Spleen (tissue), 11 donors: ENCODE results near the gene ANKZF1. TPM values are rescaled to one million over a fixed set of nuclear protein-coding genes. Genes with fewer than 3 reads are reported as not detected.

Experiments used
- DNase-seq: peaks from one replicate; pipeline ENCODE4 v3.0.0-alpha.2; 2020
- H3K27ac ChIP-seq, 8 donors: fragments of 200-600 bp; sonication (generic) in 7 of 8; 1 replicate in 4 of 8; 2 replicates in 4 of 8; pipeline versions ENCODE4 v1.5.0 to v1.8.0; 2016 to 2021; ENCODE audit warnings: inconsistent platforms in 4 of 8, mild to moderate bottlenecking in 4 of 8, moderate library complexity in 1 of 8
- H3K27me3 ChIP-seq, 7 donors: fragments of 200-600 bp; sonication (generic) in 6 of 7; replicated peaks in 1 of 7; 1 replicate in 4 of 7; 2 replicates in 3 of 7; pipeline versions ENCODE4 v1.5.0 to v1.8.0; 2016 to 2021; ENCODE audit warnings: inconsistent platforms in 3 of 7, mild to moderate bottlenecking in 1 of 7
- H3K36me3 ChIP-seq, 6 donors: fragments of 200-600 bp; sonication (generic) in 5 of 6; 1 replicate in 4 of 6; 2 replicates in 2 of 6; pipeline versions ENCODE4 v1.5.0 to v1.8.0; 2016 to 2021; ENCODE audit warnings: inconsistent platforms in 2 of 6
- H3K4me1 ChIP-seq, 6 donors: fragments of 200-600 bp; sonication (generic) in 5 of 6; 1 replicate in 3 of 6; 2 replicates in 3 of 6; pipeline versions ENCODE4 v1.5.0 to v1.8.0; 2016 to 2021; ENCODE audit warnings: inconsistent platforms in 3 of 6
- H3K4me3 ChIP-seq, 8 donors: fragments of 200-600 bp; sonication (generic) in 7 of 8; 1 replicate in 4 of 8; 2 replicates in 4 of 8; pipeline versions ENCODE4 v1.5.0 to v1.8.0; 2016 to 2021; ENCODE audit warnings: inconsistent platforms in 4 of 8, mild to moderate bottlenecking in 4 of 8, moderate library complexity in 2 of 8
- H3K9me3 ChIP-seq, 8 donors: fragments of 200-600 bp; sonication (generic) in 7 of 8; 1 replicate in 4 of 8; 2 replicates in 4 of 8; pipeline versions ENCODE4 v1.5.0 to v1.8.0; 2016 to 2021; ENCODE audit warnings: inconsistent platforms in 4 of 8
- POLR2A ChIP-seq, 3 donors: fragments of 450-650 bp; IDR thresholded peaks; one replicate each; pipeline ENCODE4 v1.5.1; 2017; ENCODE audit warnings: antibody characterized with exemption in 3 of 3, mild to moderate bottlenecking in 1 of 3
- POLR2AphosphoS5 ChIP-seq, 3 donors: sonication (generic); formaldehyde crosslinking; IDR thresholded peaks; one replicate each; pipeline ENCODE4 v1.5.1; 2017; ENCODE audit warnings: antibody characterized with exemption in 3 of 3
- WGBS, 5 donors: extraction: QIAGEN DNeasy Blood & Tissue Kit in 3 of 5; methylation state at CpG; one replicate each; pipeline versions ENCODE4 v1.1.5 to v1.1.7; 2013 to 2018; 5-methylcytosine and 5-hydroxymethylcytosine counted together
- intact Hi-C: fragments of 100-400 bp; cut with DNase I; formaldehyde crosslinking; loops from one replicate; pipeline ENCODE4 v1.15.0; 2023; ENCODE audit warnings: low total_unique reads
- polyA plus RNA-seq, 3 donors: library from polyadenylated mRNA; stranded (reverse); fragments of 200-250 nt; gene quantifications; one replicate each; pipeline ENCODE4 v1.2.1, GENCODE V29; 2013
- total RNA-seq, 7 donors: library from RNA; depleted of rRNA in 3 of 7; stranded (reverse); fragments of >200 nt in 3 of 7; fragmentation: NEBNext Ultra II Directional in 4 of 7; extraction: Animal tissue kit (Norgen Biotek cat#: 25700) in 4 of 7; gene quantifications; one replicate each; pipeline versions ENCODE4 v1.1.0 to v1.2.1, GENCODE V29; 2016 to 2021
- TF ChIP-seq, protein P1 (sequence below), 11 experiments: fragments of 200-600 bp in 7 of 11; fragments of 450-650 bp in 4 of 11; sonication (generic) in 4 of 11; IDR thresholded peaks in 8 of 11; conservative IDR thresholded peaks in 3 of 11; 1 replicate in 7 of 11; 2 replicates in 4 of 11; pipeline versions ENCODE4 v1.4.0 to v1.8.0; 2016 to 2021; ENCODE audit warnings: antibody characterized with exemption in 11 of 11, inconsistent platforms in 4 of 11, mild to moderate bottlenecking in 1 of 11
- donor health status: healthy with polysubstance abuse.
- donor health status: DM: no; HTN: no; CAD: no; lungs with moderate emphysema.
- donor health status: DM: no; HTN: no; CAD: no.
- donor health status: Bipolar disorder and iron deficiency.
- donor health status: healthy.
- donor health status: DM: no; HTN: no; CAD: no.
- donor health status: DM: yes; HTN: yes; CAD: no.

The ANKZF1 gene
- total and polyA plus RNA-seq, 10 donors, result 30.5 to 141 (median 71.1) TPM

DNA sequence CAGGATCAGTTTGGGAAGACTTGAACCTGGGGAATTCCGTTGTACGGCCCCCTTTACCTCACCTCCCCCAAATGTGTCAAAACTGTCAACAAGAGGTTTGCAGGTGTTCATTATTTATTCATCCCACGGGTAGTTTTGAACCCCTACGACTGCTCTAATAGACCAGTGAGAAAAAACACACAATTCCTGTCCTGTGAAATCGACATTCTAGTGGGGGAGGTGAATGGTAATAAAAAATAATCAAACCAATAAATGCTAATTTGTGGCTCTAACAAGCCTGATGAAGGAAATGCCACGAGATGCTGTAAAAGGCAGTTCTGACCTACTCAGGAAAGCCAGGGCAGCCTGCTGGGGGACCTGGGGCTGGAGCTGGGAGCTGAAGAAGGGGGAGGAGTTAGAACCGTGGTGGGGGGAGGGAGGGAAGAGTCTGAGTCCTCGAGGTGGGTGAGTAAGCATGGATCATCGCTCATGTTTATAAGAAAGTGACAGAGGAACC, 49.1 kb downstream of the ANKZF1 start:
- DNase-seq, result no peak
- TF ChIP-seq, protein P1, sequence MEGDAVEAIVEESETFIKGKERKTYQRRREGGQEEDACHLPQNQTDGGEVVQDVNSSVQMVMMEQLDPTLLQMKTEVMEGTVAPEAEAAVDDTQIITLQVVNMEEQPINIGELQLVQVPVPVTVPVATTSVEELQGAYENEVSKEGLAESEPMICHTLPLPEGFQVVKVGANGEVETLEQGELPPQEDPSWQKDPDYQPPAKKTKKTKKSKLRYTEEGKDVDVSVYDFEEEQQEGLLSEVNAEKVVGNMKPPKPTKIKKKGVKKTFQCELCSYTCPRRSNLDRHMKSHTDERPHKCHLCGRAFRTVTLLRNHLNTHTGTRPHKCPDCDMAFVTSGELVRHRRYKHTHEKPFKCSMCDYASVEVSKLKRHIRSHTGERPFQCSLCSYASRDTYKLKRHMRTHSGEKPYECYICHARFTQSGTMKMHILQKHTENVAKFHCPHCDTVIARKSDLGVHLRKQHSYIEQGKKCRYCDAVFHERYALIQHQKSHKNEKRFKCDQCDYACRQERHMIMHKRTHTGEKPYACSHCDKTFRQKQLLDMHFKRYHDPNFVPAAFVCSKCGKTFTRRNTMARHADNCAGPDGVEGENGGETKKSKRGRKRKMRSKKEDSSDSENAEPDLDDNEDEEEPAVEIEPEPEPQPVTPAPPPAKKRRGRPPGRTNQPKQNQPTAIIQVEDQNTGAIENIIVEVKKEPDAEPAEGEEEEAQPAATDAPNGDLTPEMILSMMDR (IDR thresholded peaks at IDR 0.05 in 8 of 11, conservative IDR thresholded peaks at IDR 0.05 in 3 of 11), result no peak
- TF ChIP-seq POLR2A (IDR thresholded peaks at IDR 0.05), result no peak
- no peak for TF ChIP-seq POLR2AphosphoS5 (IDR thresholded peaks at IDR 0.05)
- H3K27me3 ChIP-seq, result no peaks in the 10 kb centered on the region
- H3K27ac ChIP-seq, result peak overlapping the region; percentile 94 to 99 (median 98)
- H3K4me1 ChIP-seq, result peaks cover 26 to 67% (median 41%) of the 10 kb centered on the region in 6 donors
- H3K4me3 ChIP-seq, result peak overlapping the region; percentile 16 to 78 (median 58)
- intact Hi-C loops, result loop anchor here (5.0 kb wide), 1 partner anchor 51 kb away; the partner anchor contains the start of genes ANKZF1 and ATG9A
- no peaks in the 10 kb centered on the region for H3K9me3 ChIP-seq
- 5 to 9% (median 8%) methylated on average over 9 of the region's 9 CpGs for WGBS, 5 donors
- peaks cover 0 to 34% (median 26%) of the 10 kb centered on the region in 6 donors for H3K36me3 ChIP-seq

DNA sequence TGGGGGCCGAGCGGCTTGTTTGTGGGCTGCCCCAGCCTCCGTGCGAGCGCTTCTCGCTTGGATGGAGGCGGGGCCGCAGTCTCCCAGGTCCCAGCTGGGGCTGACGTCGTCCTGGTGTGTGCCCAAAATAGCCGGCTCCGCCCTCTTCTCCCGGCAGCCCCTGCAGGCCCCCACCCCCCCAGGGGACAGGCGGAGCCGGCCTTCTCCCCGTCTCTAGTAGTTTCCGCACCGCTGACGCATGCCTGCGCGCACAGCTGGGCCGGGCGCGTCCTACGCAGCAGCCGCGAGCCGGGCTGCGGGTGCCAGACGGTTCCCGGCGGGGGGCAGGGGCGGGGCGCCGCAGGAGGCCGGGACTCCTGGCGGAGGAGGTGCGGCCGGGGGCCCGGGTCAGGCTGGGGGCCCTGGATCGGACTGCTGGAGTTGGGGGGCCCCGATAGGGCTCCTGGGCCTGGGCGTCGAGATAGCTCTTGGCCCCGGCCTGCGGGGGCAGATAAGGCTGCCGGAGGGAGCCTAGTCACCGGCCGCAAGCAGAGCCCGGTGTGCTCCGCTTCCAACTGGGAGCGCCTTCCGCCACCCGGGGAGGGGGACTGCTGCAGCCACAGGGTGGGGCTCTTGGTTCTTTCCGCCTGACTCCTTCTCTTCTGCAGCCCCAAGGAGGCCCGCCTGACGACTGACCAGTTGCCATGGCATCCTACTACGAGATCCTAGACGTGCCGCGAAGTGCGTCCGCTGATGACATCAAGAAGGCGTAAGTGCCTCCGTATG, 49.7 kb downstream of the ANKZF1 start, which contains the start of gene DNAJB2:
Gene DNAJB2 (plus strand): TSS at position 216 of the 765 bp plus-strand sequence. CDS start 468 bp downstream, at position 684.
- intact Hi-C loops, result loop anchor here (5.0 kb wide), 1 partner anchor 52 kb away; the partner anchor contains the start of genes ANKZF1 and ATG9A
- Histone ChIP-seq H3K27ac (peak within 1 kb of the TSS; percentile 94 to 99 (median 98)), H3K36me3 (peaks cover 0 to 40% (median 32%) of the 10 kb centered on the region in 6 donors), H3K27me3 (no peaks in the 10 kb centered on the region), H3K4me3 (peak within 1 kb of the TSS; percentile 39 to 78 (median 58)), H3K9me3 (no peaks in the 10 kb centered on the region), H3K4me1 (peaks cover 26 to 73% (median 44%) of the 10 kb centered on the region in 6 donors)
- WGBS, 5 donors, result 0 to 1% (median 1%) methylated on average over 31 to 65 of the region's 65 CpGs
- TF ChIP-seq POLR2A (IDR thresholded peaks at IDR 0.05) (peak; percentile 42 to 97 (median 88)), POLR2AphosphoS5 (IDR thresholded peaks at IDR 0.05) (peak; percentile 97 to 99 (median 98))
- TF ChIP-seq, protein P1 (IDR thresholded peaks at IDR 0.05 in 8 of 11, conservative IDR thresholded peaks at IDR 0.05 in 3 of 11), result peak in 1 of 11 experiments; percentile 37
- peak; percentile 100 for DNase-seq

DNA sequence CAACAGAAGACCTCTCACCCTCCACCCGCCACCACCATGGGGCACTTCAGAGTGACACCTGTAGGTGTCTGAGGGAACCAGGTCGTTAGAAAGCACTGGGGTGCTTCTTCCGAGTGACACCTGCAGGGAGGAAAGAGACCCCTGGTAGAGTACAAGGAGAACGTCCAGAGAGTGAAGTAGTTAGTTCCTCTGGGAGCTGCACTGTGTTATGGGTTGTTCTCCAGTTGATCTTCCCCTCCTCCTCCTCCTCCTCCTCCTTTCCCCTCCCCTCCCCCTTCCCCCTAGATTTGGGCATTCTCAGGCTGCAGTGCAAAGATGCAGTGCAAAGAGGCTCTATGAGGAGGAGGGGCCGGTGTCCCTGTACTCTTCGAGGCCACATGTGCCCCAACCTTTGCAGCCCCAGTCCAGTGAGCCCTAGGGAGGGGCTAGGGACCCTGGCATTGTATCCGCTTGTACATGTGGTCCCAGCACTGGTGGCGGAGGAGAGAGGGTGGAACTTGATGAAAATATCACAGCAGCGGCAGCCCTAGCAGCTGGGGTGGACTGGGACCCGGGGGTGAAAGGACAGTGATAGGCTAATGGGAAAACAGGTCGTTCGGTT, 50.4 kb downstream of the ANKZF1 start:
- Histone ChIP-seq H3K4me1 (peaks cover 26 to 80% (median 48%) of the 10 kb centered on the region in 6 donors), H3K4me3 (peak overlapping the region; percentile 39 to 78 (median 58)), H3K36me3 (peaks cover 0 to 47% (median 39%) of the 10 kb centered on the region in 6 donors), H3K27ac (peak overlapping the region; percentile 94 to 99 (median 98)), H3K27me3 (no peaks in the 10 kb centered on the region), H3K9me3 (no peaks in the 10 kb centered on the region)
- intact Hi-C loops, result loop anchor here (5.0 kb wide), 1 partner anchor 53 kb away; the partner anchor contains the start of genes ANKZF1 and ATG9A
- WGBS, 5 donors, result 53 to 60% (median 57%) methylated on average over 11 to 12 of the region's 12 CpGs
- no peak for DNase-seq
- TF ChIP-seq, protein P1 (IDR thresholded peaks at IDR 0.05 in 8 of 11, conservative IDR thresholded peaks at IDR 0.05 in 3 of 11), result peak in 7 of 11 experiments; percentile 20 to 55 (median 41)
- peak in 1 of 3 donors; percentile 33 for TF ChIP-seq POLR2A (IDR thresholded peaks at IDR 0.05)
- TF ChIP-seq POLR2AphosphoS5 (IDR thresholded peaks at IDR 0.05), result peak in 1 of 3 donors; percentile 60
